Fibroblast of lung (primary cell): ENCODE data around the gene RASA1.

ENCODE experiments used
- CTCF ChIP-seq, 2 donors: IDR thresholded peaks in 1 of 2; conservative IDR thresholded peaks in 1 of 2; 1 replicate in 1 of 2; 2 replicates in 1 of 2; pipeline ENCODE4 v1.5.1; 2011 to 2012; ENCODE audit warnings: low read length in 2 of 2, control low read depth in 1 of 2, inconsistent platforms in 1 of 2, low read depth in 1 of 2, mild to moderate bottlenecking in 1 of 2
- EZH2 ChIP-seq: IDR thresholded peaks from 2 replicates; pipeline ENCODE4 v1.5.1; 2012; ENCODE audit warnings: low read length, control low read depth, mild to moderate bottlenecking; ENCODE audit errors: missing control alignments

- no peak for TF ChIP-seq CTCF (conservative IDR thresholded peaks at IDR 0.05 in 1 of 2, IDR thresholded peaks at IDR 0.05 in 1 of 2; ENCODE audit: low read depth in 1 of 2, low read length in 2 of 2)
- no peak for TF ChIP-seq EZH2
Measured at GRCh38 chr5:87369431-87369830, 101.7 kb downstream of the RASA1 start.
